Measurements from ENCODE around the gene KCNK18.

Gene KCNK18

GRCh38 chr10:117254774-117255735 is 57.8 kb downstream of the KCNK18 start:
- no peak for DNase-seq

- DNase-seq = no peak
Observed at GRCh38 chr10:117255835-117256460, 58.7 kb downstream of the KCNK18 start.

GRCh38 chr10:117256910-117257309 is 59.6 kb downstream of the KCNK18 start:
- no peak for DNase-seq

- no peak for DNase-seq
Observed at GRCh38 chr10:117257721-117258120, 60.4 kb downstream of the KCNK18 start.

GRCh38 chr10:117259279-117259678 is 62.0 kb downstream of the KCNK18 start:
- no peak for DNase-seq
